Right lobe of liver (tissue), 6 donors: ENCODE data around the gene TEN1. TPM values are rescaled to one million over a fixed set of nuclear protein-coding genes. Genes with fewer than 3 reads are reported as not detected.

Experiments used
- ATAC-seq, 4 donors: fragments of 200-7000 bp; cut with Tn5 transposase; one replicate each; pipeline ENCODE4 v1.9.1; 2020; ENCODE audit warnings: mild to moderate bottlenecking in 4 of 4, moderate library complexity in 4 of 4
- DNase-seq, 3 donors: peaks; one replicate each; pipeline ENCODE4 v3.0.0-alpha.2; 2020
- H3K27ac ChIP-seq, 3 donors: fragments of 200-600 bp; one replicate each; pipeline ENCODE4 v1.8.0; 2022
- H3K27me3 ChIP-seq, 2 donors: fragments of 200-600 bp; one replicate each; pipeline ENCODE4 v1.8.0; 2022
- H3K36me3 ChIP-seq, 4 donors: fragments of 200-600 bp; sonication (generic) in 1 of 4; one replicate each; pipeline versions ENCODE4 v1.5.1 to v1.8.0; 2017 to 2022; ENCODE audit warnings: control low read depth in 1 of 4
- H3K4me1 ChIP-seq, 4 donors: fragments of 200-600 bp; sonication (generic) in 1 of 4; one replicate each; pipeline versions ENCODE4 v1.5.1 to v1.8.0; 2017 to 2022; ENCODE audit warnings: control low read depth in 1 of 4
- H3K4me3 ChIP-seq, 3 donors: fragments of 200-600 bp; one replicate each; pipeline ENCODE4 v1.8.0; 2022
- H3K9me3 ChIP-seq, 4 donors: fragments of 200-600 bp; sonication (generic) in 1 of 4; one replicate each; pipeline versions ENCODE4 v1.5.1 to v1.8.0; 2017 to 2022; ENCODE audit warnings: control low read depth in 1 of 4
- CTCF ChIP-seq, 4 donors: fragments of 200-600 bp in 3 of 4; fragments of 450-650 bp in 1 of 4; IDR thresholded peaks; one replicate each; pipeline versions ENCODE4 v1.5.1 to v1.8.0; 2016 to 2022; ENCODE audit warnings: antibody characterized with exemption in 4 of 4, mild to moderate bottlenecking in 2 of 4
- POLR2A ChIP-seq: fragments of 450-650 bp; IDR thresholded peaks from one replicate; pipeline ENCODE4 v1.6.1; 2017; ENCODE audit warnings: antibody characterized with exemption, mild to moderate bottlenecking
- WGBS: methylation state at CpG from one replicate; pipeline ENCODE4 v1.1.6; 2018; ENCODE audit warnings: low coverage, low lambda C conversion rate; ENCODE audit not compliant: insufficient coverage; ENCODE audit errors: missing lambda C conversion rate; 5-methylcytosine and 5-hydroxymethylcytosine counted together
- intact Hi-C, 2 donors: fragments of 100-400 bp; cut with DNase I; formaldehyde crosslinking; loops; one replicate each; pipeline versions ENCODE4 v1.11.2 to v1.14.1; 2022
- total RNA-seq, 6 experiments: library from RNA; depleted of rRNA in 2 of 6; stranded (reverse); fragments of >200 nt in 2 of 6; fragmentation: NEBNext Ultra II Directional in 3 of 6; extraction: Animal tissue kit (Norgen Biotek cat#: 25700) in 3 of 6; gene quantifications; one replicate each; pipeline versions ENCODE4 v1.1.0 to v1.2.4, GENCODE V29; 2016 to 2023
- donor health status: DM: no; HTN: yes; CAD: no.
- donor health status: DM: no; HTN: no; CAD: no.
- donor health status: DM: no; HTN: no; CAD: no.
- donor health status: DM: no; HTN: yes; CAD: no.
- donor health status: DM: no; HTN: yes; CAD: no.

Gene TEN1
- total RNA-seq, 6 experiments from 2014 or later = 6.9 to 25.2 (median 14.1) TPM

GRCh38 chr17:76014925-76015261, 35.9 kb downstream of the TEN1 start:
- WGBS = no CpG with 5 or more reads among the region's 26 CpGs
- TF ChIP-seq POLR2A (no peak), CTCF (IDR thresholded peaks at IDR 0.05) (no peak)
- no peaks in the 10 kb centered on the region for H3K9me3 ChIP-seq
- peak in 2 of 3 donors; percentile 25 to 47 for DNase-seq
- H3K4me1 ChIP-seq = no peaks in the 10 kb centered on the region
- H3K27me3 ChIP-seq = no peaks in the 10 kb centered on the region
- intact Hi-C loops = loop anchor here in 1 of 2 donors (10.0 kb wide), 1 partner anchor 270 kb away; no protein-coding TSS in a partner anchor
- no peaks in the 10 kb centered on the region for H3K36me3 ChIP-seq
- H3K27ac ChIP-seq = no peak overlapping the region
- ATAC-seq = peak in 1 of 4 donors; percentile 5
- no peak overlapping the region for H3K4me3 ChIP-seq

- no peak for ATAC-seq
- Histone ChIP-seq H3K27me3 (no peaks in the 10 kb centered on the region), H3K4me3 (no peak overlapping the region), H3K36me3 (no peaks in the 10 kb centered on the region), H3K4me1 (no peaks in the 10 kb centered on the region), H3K9me3 (no peaks in the 10 kb centered on the region), H3K27ac (no peak overlapping the region)
- TF ChIP-seq CTCF (IDR thresholded peaks at IDR 0.05) (no peak), POLR2A (no peak)
- peak in 1 of 3 donors; percentile 43 for DNase-seq
- WGBS = 67% methylated on average over 1 of the region's 21 CpGs
- intact Hi-C loops = loop anchor here in 1 of 2 donors (10.0 kb wide), 1 partner anchor 267 kb away; no protein-coding TSS in a partner anchor
Observed at GRCh38 chr17:76017481-76018339, 38.7 kb downstream of the TEN1 start.

GRCh38 chr17:76018340-76018680, 39.3 kb downstream of the TEN1 start:
- no peak for DNase-seq
- no peaks in the 10 kb centered on the region for H3K9me3 ChIP-seq
- intact Hi-C loops = loop anchor here in 1 of 2 donors (10.0 kb wide), 1 partner anchor 266 kb away; no protein-coding TSS in a partner anchor

GRCh38 chr17:76018801-76019200, 39.8 kb downstream of the TEN1 start:
- Histone ChIP-seq H3K36me3 (no peaks in the 10 kb centered on the region), H3K27ac (no peak overlapping the region), H3K4me3 (no peak overlapping the region), H3K27me3 (no peaks in the 10 kb centered on the region), H3K9me3 (no peaks in the 10 kb centered on the region), H3K4me1 (no peaks in the 10 kb centered on the region)
- no peak for TF ChIP-seq POLR2A
- TF ChIP-seq CTCF (IDR thresholded peaks at IDR 0.05) = no peak
- WGBS = no CpG with 5 or more reads among the region's 13 CpGs
- no peak for DNase-seq
- intact Hi-C loops = loop anchor here in 1 of 2 donors (10.0 kb wide), 1 partner anchor 266 kb away; no protein-coding TSS in a partner anchor
- no peak for ATAC-seq

More at GRCh38 chr17:76018340-76018680, 39.3 kb downstream of the TEN1 start:
- no peaks in the 10 kb centered on the region for H3K36me3 ChIP-seq
- no CpG with 5 or more reads among the region's 11 CpGs for WGBS
- TF ChIP-seq POLR2A (no peak), CTCF (IDR thresholded peaks at IDR 0.05) (no peak)
- no peaks in the 10 kb centered on the region for H3K4me1 ChIP-seq
- ATAC-seq = no peak
- H3K4me3 ChIP-seq = no peak overlapping the region
- H3K27ac ChIP-seq = no peak overlapping the region
- no peaks in the 10 kb centered on the region for H3K27me3 ChIP-seq
